Left kidney (tissue), 2 donors: ENCODE data around the gene CHST3. TPM values are rescaled to one million over a fixed set of nuclear protein-coding genes. Genes with fewer than 3 reads are reported as not detected.

ENCODE experiments used
- DNase-seq: peaks from one replicate; pipeline ENCODE4 v3.0.0-alpha.2; 2013
- polyA plus RNA-seq: library from polyadenylated mRNA; unstranded; fragments of 120-200 nt; gene quantifications from one replicate; pipeline ENCODE4 v1.2.1, GENCODE V29; 2013; ENCODE audit not compliant: insufficient read length

CHST3 gene
- polyA plus RNA-seq, 1 donor, result 15.4 TPM

GRCh38 chr10:72010234-72010973 lies 46.2 kb downstream of the CHST3 start:
- DNase-seq, result no peak

DNA sequence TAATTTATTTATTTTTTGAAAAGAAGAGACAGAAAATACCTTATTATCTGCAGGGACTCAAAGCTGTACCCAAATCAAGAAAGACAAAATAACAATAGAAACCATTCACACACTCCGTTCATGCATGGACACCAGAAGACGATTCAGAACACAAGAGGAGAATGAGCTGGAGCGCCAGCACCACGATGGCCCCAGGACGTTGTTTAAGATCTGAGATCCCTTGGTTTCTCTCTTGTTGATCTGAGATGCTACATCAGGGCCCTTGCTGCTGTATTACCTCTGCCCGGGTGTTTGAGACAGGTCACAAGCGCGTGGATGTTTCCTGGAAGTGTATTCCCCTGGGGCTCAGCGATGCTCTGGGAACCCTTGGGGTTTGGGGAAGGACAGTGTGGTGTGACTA lies 46.8 kb downstream of the CHST3 start:
- DNase-seq, result no peak

GRCh38 chr10:72011468-72011867 lies 47.3 kb downstream of the CHST3 start:
- DNase-seq, result no peak

GRCh38 chr10:72011976-72012512 lies 47.8 kb downstream of the CHST3 start:
- no peak for DNase-seq

- DNase-seq, result no peak
These were observed 48.6 kb downstream of the CHST3 start for GRCh38 chr10:72012796-72013195.

GRCh38 chr10:72013202-72013945 lies 49.2 kb downstream of the CHST3 start:
- DNase-seq, result no peak

DNA sequence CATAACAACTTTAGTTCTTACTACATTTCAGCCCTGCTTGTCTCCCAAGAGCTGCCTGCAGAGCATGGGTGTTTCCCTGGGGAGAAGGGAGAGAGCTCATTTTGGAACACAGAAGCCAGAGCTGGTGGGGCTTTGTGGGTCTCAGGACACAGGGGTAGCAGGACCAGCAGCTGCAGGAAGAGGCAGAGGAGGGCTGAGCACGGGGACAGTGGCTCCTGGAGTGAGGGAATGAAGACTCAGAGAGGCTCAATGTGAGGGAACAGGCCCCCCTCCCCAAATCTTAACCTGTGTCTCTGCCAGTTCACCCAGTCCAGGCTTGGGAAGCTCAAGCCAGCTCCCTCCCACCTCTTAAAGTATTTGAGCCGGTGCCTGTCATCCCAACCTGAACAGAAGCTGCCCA lies 50.0 kb downstream of the CHST3 start:
- DNase-seq, result no peak

DNA sequence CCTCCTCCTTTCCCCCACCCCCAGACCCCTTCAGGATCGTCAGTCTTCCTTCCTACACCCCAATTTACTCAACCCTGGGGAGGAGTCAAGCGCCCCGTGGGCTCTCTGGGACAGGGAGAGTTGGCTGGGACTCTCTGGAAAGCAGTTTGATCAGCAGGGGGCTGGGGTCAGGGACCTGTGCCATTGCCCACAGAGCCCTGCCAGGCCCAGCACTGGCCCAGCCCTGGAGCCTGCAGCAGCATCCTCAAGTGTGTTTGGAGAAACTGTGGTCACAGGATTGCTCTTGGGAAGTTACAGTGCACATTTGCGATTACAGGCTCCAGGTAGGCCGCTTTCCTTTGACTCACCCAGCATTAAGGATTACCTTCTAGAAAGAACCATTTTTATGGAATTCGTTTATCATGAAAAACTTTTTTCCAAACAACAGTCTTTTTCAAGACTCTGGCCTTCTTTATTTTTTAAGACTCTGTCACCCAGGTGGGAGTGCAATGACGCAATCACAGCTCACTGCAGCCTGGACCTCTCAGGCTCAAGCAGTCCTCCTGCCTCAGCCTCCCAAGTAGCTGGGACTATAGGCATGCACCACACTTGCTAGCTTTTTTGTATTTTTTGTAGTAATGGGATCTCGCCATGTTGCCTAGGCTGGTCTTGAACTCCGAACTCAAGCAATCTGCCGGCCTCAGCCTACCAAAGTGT lies 50.7 kb downstream of the CHST3 start:
- DNase-seq, result no peak

GRCh38 chr10:72015841-72016240 lies 51.6 kb downstream of the CHST3 start:
- no peak for DNase-seq

DNA sequence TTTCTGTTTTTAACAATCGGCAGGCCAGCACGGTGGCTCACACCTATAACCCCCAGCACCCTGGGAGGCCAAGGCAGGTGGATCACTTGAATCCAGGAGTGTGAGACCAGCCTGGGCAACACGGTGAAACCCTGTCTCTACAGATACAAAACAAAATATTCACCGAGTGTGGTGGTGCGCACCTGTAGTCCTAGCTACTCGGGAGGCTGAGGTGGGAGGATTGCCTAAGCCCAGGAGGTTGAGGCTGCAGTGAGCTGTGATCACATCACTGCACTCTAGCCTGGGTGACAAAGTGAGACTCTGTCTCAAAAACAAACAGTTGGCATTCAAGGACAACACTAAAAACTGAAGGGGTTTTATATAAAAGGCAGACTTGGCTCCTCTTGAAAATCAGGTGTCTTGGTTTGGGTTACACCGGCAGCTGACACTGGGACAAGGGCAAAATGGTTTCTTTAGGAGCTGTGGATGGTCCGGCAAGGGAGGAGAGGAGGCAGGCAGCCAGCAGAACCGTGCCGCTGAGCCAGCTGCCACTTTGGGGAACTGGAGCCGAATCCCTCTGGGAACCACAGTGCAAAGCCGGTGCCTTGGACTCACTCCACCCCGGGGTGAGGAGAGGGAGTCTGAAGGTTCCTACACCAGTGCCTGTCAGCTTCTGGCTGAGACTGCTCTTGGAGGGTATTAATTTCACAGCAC lies 52.6 kb downstream of the CHST3 start:
- DNase-seq, result no peak

GRCh38 chr10:72019085-72019876 lies 55.1 kb downstream of the CHST3 start:
- no peak for DNase-seq

DNA sequence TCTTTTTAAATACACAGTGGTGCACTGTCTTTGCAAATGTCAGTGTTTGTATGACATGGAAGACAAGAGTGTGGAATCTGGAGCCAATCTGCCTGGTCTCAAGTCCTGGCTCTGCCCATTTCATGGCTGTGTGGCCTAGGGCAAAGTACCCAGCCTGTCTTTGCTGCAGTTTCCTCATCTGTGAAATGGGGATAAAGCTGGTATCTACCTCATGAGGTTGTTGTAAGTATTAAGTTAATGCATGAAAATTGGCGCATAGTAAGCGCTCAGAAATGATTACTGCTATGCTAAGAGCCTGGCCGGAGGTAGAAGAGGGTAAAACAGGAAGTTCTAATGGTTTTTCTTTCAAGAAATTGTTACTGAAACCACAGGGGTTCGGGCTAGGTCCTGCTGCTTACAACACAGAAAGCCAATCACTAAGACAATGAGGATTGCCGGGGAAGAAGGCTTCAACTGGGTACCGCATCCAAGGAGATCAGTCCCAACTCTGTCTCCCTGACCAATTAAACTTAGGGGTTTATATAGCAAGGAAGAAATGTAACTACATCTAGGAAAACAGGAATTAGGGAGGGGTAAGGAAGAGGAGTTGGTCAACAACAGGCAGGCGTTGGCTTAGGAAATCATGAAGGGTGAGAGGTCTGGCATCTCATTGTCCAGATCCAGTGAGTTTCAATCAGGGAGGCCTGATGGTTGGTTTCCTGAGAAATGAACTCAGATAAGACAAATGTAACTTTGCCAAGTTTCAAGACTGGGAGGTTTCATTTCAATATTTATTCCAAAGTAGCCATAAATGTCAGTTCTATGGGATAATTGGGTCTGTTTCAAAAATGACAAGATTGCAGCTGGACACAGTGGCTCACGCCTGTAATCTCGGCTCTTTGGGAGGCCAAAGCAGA lies 57.0 kb downstream of the CHST3 start:
- DNase-seq, result no peak

DNA sequence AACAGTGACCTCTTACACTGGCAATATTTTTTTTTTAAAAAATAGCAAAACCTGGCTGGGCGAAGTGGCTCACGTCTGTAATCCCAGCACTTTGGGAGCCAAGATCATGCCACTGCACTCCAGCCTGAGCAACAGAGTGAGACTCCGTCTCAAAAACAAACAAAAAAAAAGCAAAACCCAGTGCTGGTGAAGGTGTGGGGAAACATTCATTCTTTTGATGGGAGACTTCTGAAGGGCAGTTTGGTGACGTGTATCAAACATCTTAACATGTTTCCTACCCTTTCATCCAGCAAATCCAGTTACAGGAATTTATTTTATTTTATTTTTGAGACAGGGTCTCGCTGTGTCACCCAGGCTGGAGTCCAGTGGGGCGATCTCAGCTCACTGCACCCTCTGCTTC lies 58.0 kb downstream of the CHST3 start:
- no peak for DNase-seq

DNA sequence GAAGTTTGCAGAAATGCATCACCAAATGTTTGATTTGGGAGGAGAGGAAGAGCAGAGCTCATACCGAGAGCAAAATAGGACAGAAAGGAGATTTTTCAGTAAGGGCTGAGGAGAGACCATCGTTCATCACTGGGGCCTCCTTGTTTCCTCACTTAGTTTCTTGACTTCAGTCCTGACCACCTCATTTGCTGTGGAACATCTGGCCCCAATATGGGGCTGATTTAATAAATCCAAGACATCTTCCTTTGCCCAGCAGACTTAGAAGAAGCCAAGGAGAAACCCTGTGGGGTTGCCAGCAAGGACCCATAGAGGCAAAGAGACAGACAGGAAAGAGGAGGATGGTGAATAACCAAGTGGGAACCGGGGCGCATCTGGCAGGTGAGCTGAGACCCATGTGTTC lies 60.4 kb downstream of the CHST3 start:
- no peak for DNase-seq

DNA sequence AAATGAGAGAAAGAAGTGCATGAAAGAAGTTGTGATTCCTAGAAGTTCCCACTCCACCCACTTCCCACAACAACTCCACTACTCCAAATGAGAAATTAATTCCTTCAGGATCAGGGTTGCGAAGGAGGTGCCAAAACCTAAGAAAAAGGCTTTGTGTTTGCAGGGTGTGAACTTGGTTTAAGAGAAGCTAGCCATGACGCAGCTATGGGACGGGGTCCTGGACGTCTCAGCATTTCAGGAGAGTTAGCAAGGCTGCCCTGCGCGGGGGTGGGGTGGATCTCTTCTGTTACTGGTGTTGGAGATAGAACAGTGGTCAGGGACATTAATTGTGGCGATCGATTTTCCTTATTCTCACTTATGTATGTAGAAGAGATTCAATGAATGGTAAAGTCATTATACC lies 61.2 kb downstream of the CHST3 start:
- no peak for DNase-seq

DNA sequence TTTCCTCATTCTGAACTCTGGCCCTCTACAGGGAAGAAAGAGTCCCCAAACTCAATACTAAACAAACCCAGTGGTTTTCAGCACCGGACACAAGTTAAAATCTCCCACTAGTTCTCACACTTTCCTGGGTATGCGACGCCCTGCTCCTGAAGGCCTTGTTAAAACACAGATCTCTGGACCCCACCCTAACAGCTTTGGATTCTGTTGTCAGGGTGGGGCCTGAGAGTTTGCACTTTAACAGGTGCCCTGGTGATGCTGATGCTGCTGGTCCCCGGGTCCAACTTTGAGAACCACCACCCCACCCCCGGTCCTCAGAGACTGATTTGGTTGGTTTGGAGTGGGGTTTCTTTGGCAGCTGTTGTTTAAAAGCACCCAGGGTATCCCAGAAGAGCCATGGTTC lies 61.6 kb downstream of the CHST3 start:
- no peak for DNase-seq

DNA sequence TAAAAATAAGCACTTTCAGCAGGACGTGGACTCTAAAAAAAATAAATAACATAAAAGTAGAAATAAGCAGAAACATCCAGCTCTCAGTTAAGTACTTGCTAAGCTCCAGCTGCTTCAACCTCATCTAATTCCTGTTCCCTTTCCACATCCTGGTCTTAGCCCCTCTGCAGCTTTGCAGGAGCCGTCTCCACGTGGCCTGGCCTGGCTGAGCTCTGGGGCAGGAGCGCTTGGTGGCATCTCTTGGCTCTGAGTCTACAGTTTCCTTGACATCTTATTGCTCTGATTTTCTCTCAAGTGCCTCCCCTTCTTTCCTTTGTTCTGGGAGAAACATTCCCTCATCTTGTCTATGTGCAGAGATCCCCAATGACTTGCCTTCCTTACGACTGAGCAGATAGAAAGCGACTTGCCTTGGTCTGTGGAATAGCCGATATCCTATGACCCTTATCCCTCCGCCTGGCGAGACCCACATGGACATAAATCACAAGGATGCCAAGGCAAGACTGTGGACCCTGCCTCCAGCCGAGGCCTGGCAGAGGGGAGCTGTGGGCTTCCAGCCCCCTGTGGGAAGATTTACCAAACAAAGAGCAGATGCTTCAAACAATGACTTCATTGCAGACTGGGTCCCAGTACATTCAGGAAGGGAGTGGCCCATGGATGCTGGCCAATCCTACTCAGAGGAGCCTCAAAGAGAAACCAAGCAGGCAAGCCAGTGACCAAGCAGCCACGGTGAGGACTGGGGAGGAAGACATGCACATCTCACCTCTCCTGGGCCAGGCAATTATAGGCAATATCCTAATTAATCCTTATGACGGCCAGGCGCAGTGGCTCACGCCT lies 62.3 kb downstream of the CHST3 start:
- DNase-seq, result no peak

DNA sequence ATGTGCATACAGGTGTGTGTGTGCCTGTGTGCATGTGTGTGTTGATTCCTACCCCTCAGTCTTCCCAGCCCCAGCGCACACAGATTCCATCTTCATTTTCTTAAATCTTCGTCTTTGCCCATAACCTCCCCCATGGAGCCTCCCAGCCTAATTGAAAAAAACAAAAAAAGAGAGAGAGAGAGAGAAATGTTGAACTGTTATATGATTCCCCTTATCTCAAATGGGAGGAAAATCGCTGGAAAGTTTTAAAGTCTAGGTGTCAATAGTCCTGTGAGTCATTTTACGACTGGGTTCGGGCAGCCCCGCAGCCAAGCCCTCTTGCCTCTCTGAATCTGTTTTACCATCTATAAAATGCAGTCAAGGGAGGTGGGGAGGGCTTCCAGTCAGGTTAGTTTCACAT lies 63.3 kb downstream of the CHST3 start:
- DNase-seq, result no peak

GRCh38 chr10:72029414-72029813 lies 65.2 kb downstream of the CHST3 start:
- DNase-seq, result no peak
